Ishikawa (cell line): ENCODE data around the gene DCHS2.

Source experiments
- CEBPB ChIP-seq: IDR thresholded peaks from 2 replicates; pipeline ENCODE4 v1.6.1; 2012
- CREB1 ChIP-seq: IDR thresholded peaks from 2 replicates; pipeline ENCODE4 v1.6.1; 2012; ENCODE audit warnings: low read depth
- EGR1 ChIP-seq: IDR thresholded peaks from 2 replicates; pipeline ENCODE4 v1.6.1; 2012
- EP300 ChIP-seq: IDR thresholded peaks from 2 replicates; pipeline ENCODE4 v1.6.1; 2012; ENCODE audit warnings: borderline replicate concordance
- FOXM1 ChIP-seq: IDR thresholded peaks from 2 replicates; pipeline ENCODE4 v1.6.1; 2012; ENCODE audit warnings: low read depth, borderline replicate concordance
- NFIC ChIP-seq: IDR thresholded peaks from 2 replicates; pipeline ENCODE4 v1.6.1; 2012
- RAD21 ChIP-seq: IDR thresholded peaks from 2 replicates; pipeline ENCODE4 v1.6.1; 2012; ENCODE audit warnings: low read depth
- TAF1 ChIP-seq: IDR thresholded peaks from 2 replicates; pipeline ENCODE4 v1.6.1; 2012; ENCODE audit warnings: low read depth, mild to moderate bottlenecking
- TCF12 ChIP-seq: IDR thresholded peaks from 2 replicates; pipeline ENCODE4 v1.6.1; 2012; ENCODE audit warnings: low read depth
- TEAD4 ChIP-seq: IDR thresholded peaks from 2 replicates; pipeline ENCODE4 v1.6.1; 2012
- YY1 ChIP-seq: IDR thresholded peaks from 2 replicates; pipeline ENCODE4 v1.6.1; 2012; ENCODE audit warnings: low read depth
- ZBTB7A ChIP-seq: IDR thresholded peaks from 2 replicates; pipeline ENCODE4 v1.6.1; 2012; ENCODE audit warnings: low read depth
- TF ChIP-seq, protein P1 (sequence below): IDR thresholded peaks from 2 replicates; pipeline ENCODE4 v1.6.1; 2012; ENCODE audit warnings: low read depth, mild to moderate bottlenecking
- TF ChIP-seq, protein P2 (sequence below): IDR thresholded peaks from 2 replicates; pipeline ENCODE4 v1.6.1; 2012
- TF ChIP-seq, protein P3 (sequence below): IDR thresholded peaks from 2 replicates; pipeline ENCODE4 v1.6.1; 2012

DCHS2 gene

DNA sequence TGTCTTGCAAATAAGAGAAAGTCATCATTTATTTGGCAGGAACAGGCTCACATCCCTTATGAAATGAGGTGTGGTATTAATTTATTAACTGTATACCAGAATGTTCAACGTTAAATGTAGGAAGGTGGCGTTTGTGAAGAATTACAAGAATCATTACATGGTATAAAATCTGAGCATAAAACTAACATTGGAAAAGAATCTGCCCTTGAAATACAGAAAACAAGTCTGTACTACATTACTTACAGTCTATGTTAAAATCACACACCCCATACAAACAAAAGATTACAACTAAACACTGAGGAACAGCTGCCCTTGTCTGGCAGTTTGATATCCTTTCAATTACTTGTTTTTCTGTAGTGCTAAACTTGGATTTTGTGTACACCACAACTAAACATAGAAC, 131.1 kb downstream of the DCHS2 start:
- TF ChIP-seq FOXM1 (no peak), CEBPB (no peak), NFIC (no peak), TCF12 (no peak), YY1 (no peak), ZBTB7A (no peak), TEAD4 (no peak)
- TF ChIP-seq, protein P1, sequence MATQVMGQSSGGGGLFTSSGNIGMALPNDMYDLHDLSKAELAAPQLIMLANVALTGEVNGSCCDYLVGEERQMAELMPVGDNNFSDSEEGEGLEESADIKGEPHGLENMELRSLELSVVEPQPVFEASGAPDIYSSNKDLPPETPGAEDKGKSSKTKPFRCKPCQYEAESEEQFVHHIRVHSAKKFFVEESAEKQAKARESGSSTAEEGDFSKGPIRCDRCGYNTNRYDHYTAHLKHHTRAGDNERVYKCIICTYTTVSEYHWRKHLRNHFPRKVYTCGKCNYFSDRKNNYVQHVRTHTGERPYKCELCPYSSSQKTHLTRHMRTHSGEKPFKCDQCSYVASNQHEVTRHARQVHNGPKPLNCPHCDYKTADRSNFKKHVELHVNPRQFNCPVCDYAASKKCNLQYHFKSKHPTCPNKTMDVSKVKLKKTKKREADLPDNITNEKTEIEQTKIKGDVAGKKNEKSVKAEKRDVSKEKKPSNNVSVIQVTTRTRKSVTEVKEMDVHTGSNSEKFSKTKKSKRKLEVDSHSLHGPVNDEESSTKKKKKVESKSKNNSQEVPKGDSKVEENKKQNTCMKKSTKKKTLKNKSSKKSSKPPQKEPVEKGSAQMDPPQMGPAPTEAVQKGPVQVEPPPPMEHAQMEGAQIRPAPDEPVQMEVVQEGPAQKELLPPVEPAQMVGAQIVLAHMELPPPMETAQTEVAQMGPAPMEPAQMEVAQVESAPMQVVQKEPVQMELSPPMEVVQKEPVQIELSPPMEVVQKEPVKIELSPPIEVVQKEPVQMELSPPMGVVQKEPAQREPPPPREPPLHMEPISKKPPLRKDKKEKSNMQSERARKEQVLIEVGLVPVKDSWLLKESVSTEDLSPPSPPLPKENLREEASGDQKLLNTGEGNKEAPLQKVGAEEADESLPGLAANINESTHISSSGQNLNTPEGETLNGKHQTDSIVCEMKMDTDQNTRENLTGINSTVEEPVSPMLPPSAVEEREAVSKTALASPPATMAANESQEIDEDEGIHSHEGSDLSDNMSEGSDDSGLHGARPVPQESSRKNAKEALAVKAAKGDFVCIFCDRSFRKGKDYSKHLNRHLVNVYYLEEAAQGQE, result no peak

DNA sequence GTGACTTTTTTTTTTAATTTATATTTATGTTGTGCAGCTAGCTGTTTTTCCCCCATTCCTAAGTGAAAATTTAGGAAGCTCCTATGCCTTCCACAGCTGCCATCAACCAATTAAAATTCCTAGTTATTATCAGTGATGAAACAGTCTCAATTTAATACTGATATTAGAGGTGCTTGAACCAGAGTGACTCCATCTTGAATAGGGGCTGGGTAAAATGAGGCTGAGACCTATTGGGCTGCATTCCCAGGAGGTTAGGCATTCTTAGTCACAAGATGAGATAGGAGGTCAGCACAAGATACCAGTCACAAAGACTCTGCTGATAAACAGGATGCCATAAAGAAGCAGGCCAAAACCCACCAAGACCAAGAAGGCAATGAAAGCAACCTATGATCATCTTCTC, 136.7 kb downstream of the DCHS2 start:
- TF ChIP-seq CREB1, result no peak
- TF ChIP-seq EGR1, result no peak
- TF ChIP-seq, protein P2, sequence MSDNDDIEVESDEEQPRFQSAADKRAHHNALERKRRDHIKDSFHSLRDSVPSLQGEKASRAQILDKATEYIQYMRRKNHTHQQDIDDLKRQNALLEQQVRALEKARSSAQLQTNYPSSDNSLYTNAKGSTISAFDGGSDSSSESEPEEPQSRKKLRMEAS, result no peak
- TF ChIP-seq ZBTB7A, result no peak
- TF ChIP-seq TEAD4, result no peak

DNA sequence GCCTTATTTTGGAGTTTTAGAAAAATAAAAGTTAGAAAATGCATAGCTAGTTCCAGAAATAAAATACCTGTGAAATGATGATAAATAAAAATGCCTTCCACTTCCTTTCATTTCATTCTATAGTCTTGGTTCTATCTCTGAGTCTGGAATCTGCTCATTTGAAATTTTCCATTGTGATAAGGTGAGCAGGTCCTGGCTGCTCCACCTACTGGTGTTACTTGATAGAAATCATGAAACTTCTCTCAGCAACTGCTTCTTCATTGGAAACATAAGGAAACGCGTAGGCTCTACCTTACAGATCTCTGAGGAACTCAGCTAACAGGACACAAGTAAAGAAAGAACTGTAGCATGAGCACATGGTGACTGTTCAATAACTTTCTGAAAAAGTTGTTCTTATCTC, 141.8 kb downstream of the DCHS2 start:
- TF ChIP-seq RAD21, result peak; percentile 33
- TF ChIP-seq, protein P1, result no peak
- no peak for TF ChIP-seq TCF12

DNA sequence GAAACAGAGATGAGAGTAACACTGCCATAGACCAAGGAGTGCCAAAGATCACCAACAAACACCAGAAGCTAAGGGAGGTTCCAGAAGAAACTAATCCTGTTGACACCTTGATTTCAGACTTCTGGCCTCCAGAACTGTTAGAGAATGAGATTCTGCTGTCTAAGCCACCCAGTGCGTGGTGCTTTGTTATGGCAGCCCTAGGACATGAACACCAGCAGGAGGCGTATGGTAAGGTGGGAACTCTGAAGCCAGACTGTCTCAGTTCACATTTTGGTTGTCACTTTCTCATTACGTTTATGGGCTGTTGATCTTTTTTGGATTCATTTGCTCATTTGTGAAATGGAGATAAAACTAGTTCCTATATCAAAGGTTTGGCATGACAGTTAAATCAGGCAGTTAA, 142.9 kb downstream of the DCHS2 start:
- TF ChIP-seq ZBTB7A (no peak), NFIC (no peak), EGR1 (no peak), YY1 (no peak), EP300 (no peak), TCF12 (no peak), CREB1 (no peak), RAD21 (no peak), TEAD4 (no peak), CEBPB (no peak), TAF1 (no peak), FOXM1 (no peak)
- TF ChIP-seq, protein P1, result no peak
- TF ChIP-seq, protein P3, sequence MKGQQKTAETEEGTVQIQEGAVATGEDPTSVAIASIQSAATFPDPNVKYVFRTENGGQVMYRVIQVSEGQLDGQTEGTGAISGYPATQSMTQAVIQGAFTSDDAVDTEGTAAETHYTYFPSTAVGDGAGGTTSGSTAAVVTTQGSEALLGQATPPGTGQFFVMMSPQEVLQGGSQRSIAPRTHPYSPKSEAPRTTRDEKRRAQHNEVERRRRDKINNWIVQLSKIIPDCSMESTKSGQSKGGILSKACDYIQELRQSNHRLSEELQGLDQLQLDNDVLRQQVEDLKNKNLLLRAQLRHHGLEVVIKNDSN, result no peak
- TF ChIP-seq, protein P2, result no peak

DNA sequence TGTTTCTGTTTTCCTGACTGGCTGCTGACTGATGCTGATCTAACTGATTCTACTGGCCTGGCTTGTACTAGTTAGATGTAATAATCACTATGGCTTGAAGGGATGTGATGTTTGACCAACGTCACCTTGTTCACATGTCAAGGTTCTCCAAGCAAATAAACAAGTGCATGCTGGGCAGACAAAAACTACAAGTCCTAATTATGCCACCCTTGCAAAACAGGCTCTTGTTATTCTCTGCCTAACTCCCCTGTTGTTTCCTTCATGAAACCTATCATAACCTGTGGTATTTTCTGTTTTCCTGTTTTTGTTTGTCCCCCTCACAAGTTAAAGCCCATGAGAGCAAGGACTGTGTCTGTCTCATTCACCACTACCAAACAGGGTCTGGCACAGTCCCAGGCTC, 146.2 kb downstream of the DCHS2 start:
- TF ChIP-seq FOXM1, result no peak
- no peak for TF ChIP-seq EP300
- no peak for TF ChIP-seq TEAD4
- no peak for TF ChIP-seq CREB1
- TF ChIP-seq, protein P3, result no peak
- TF ChIP-seq EGR1, result no peak
- no peak for TF ChIP-seq CEBPB
- TF ChIP-seq ZBTB7A, result no peak
